ENCODE data around the gene IMMT. TPM values are rescaled to one million over a fixed set of nuclear protein-coding genes. Genes with fewer than 3 reads are reported as not detected.

Gene IMMT
- total and polyA plus RNA-seq, 2 donors (not counting 1 experiment from before 2014, with no cell fraction given) = 23.5 to 66.0 TPM

- ATAC-seq (ENCODE audit: low read depth) (no peak), DNase-seq (no peak)
- no peaks in the 10 kb centered on the region for H3K79me2 ChIP-seq (ENCODE audit: control insufficient read depth, insufficient read depth, low read length)
- no peak overlapping the region for H2AFZ ChIP-seq (ENCODE audit: insufficient read depth, low read depth, low read length, poor library complexity, severe bottlenecking)
- H3K4me2 ChIP-seq (replicated peaks; ENCODE audit: low read depth, low read length, poor library complexity, severe bottlenecking) = peak overlapping the region; percentile 74
- H3K4me3 Mint-ChIP-seq = no peak overlapping the region
- H3K27ac ChIP-seq (ENCODE audit: low read length in 2 of 2) = no peak overlapping the region
- H3K9ac ChIP-seq (ENCODE audit: low read length) = no peak overlapping the region
- no peak overlapping the region for H3K4me3 ChIP-seq (ENCODE audit: control extremely low read depth in 1 of 5, extremely low read depth in 1 of 5, insufficient read depth in 1 of 5, low read depth in 2 of 5, low read length in 4 of 5)
- H3K9me3 Mint-ChIP-seq (ENCODE audit: insufficient read depth) = no peaks in the 10 kb centered on the region
- no peaks in the 10 kb centered on the region for H3K27me3 ChIP-seq (replicated peaks in 1 of 4; ENCODE audit: control extremely low read depth in 1 of 4, control insufficient read depth in 3 of 4, insufficient read depth in 4 of 4, low read length in 3 of 4)
- no peaks in the 10 kb centered on the region for H4K20me1 ChIP-seq (ENCODE audit: control insufficient read depth, insufficient read depth, low read length, poor library complexity, severe bottlenecking)
- no peaks in the 10 kb centered on the region for H3K36me3 ChIP-seq (replicated peaks in 1 of 2; ENCODE audit: control extremely low read depth in 1 of 2, control insufficient read depth in 1 of 2, extremely low read depth in 1 of 2, insufficient read depth in 2 of 2, low read length in 1 of 2)
- no peaks in the 10 kb centered on the region for H3K9me3 ChIP-seq (ENCODE audit: control extremely low read depth in 1 of 3, control insufficient read depth in 2 of 3, insufficient read depth in 1 of 3, low read length in 2 of 3)
- intact Hi-C loops (cut with micrococcal nuclease) = no loop called here
- H3K27me3 Mint-ChIP-seq = no peaks in the 10 kb centered on the region
- ChIA-PET CTCF (interaction anchor here (1.0 to 1.2 kb wide), 2 partner anchors 10 to 145 kb away, joined by 3 to 4 read pairs; no protein-coding TSS in a partner anchor), POLR2A (no interaction called here)
- H3K4me1 ChIP-seq (ENCODE audit: control insufficient read depth in 2 of 2, insufficient read depth in 2 of 2, low read length in 2 of 2) = peaks cover 50 to 53% of the 10 kb centered on the region in 2 donors
- no peak for TF ChIP-seq EZH2 (IDR thresholded peaks at IDR 0.05; ENCODE audit: borderline replicate concordance, insufficient read depth, low read depth, low read length, poor library complexity, severe bottlenecking)
- TF ChIP-seq CTCF (IDR thresholded peaks at IDR 0.05) = no peak
- peaks cover 46% of the 10 kb centered on the region for H3K4me1 Mint-ChIP-seq
- 100% methylated on average over 2 of the region's 2 CpGs for WGBS (ENCODE audit: insufficient coverage)
- no peak overlapping the region for H3K27ac Mint-ChIP-seq
Measured at GRCh38 chr2:86227685-86228084, 32.4 kb upstream of the IMMT start.

- intact Hi-C loops (cut with micrococcal nuclease) = no loop called here
- WGBS (ENCODE audit: insufficient coverage) = 96% methylated on average over 7 of the region's 9 CpGs
- TF ChIP-seq CTCF (IDR thresholded peaks at IDR 0.05) = no peak
- no peak for TF ChIP-seq EZH2 (IDR thresholded peaks at IDR 0.05; ENCODE audit: borderline replicate concordance, insufficient read depth, low read depth, low read length, poor library complexity, severe bottlenecking)
- Histone ChIP-seq H2AFZ (ENCODE audit: insufficient read depth, low read depth, low read length, poor library complexity, severe bottlenecking) (no peak overlapping the region), H3K27ac (ENCODE audit: low read length in 2 of 2) (no peak overlapping the region), H3K4me2 (replicated peaks; ENCODE audit: low read depth, low read length, poor library complexity, severe bottlenecking) (peak overlapping the region; percentile 74), H3K4me3 (ENCODE audit: control extremely low read depth in 1 of 5, extremely low read depth in 1 of 5, insufficient read depth in 1 of 5, low read depth in 2 of 5, low read length in 4 of 5) (no peak overlapping the region), H3K27me3 (replicated peaks in 1 of 4; ENCODE audit: control extremely low read depth in 1 of 4, control insufficient read depth in 3 of 4, insufficient read depth in 4 of 4, low read length in 3 of 4) (no peaks in the 10 kb centered on the region), H4K20me1 (ENCODE audit: control insufficient read depth, insufficient read depth, low read length, poor library complexity, severe bottlenecking) (no peaks in the 10 kb centered on the region), H3K36me3 (replicated peaks in 1 of 2; ENCODE audit: control extremely low read depth in 1 of 2, control insufficient read depth in 1 of 2, extremely low read depth in 1 of 2, insufficient read depth in 2 of 2, low read length in 1 of 2) (no peaks in the 10 kb centered on the region), H3K9ac (ENCODE audit: low read length) (no peak overlapping the region), H3K4me1 (ENCODE audit: control insufficient read depth in 2 of 2, insufficient read depth in 2 of 2, low read length in 2 of 2) (peaks cover 50 to 53% of the 10 kb centered on the region in 2 donors), H3K9me3 (ENCODE audit: control extremely low read depth in 1 of 3, control insufficient read depth in 2 of 3, insufficient read depth in 1 of 3, low read length in 2 of 3) (no peaks in the 10 kb centered on the region), H3K79me2 (ENCODE audit: control insufficient read depth, insufficient read depth, low read length) (no peaks in the 10 kb centered on the region)
- no peaks in the 10 kb centered on the region for H3K9me3 Mint-ChIP-seq (ENCODE audit: insufficient read depth)
- no peak overlapping the region for H3K27ac Mint-ChIP-seq
- DNase-seq = no peak
- CTCF ChIA-PET = interaction anchor here (1.0 to 1.2 kb wide), 2 partner anchors 11 to 146 kb away, joined by 3 to 4 read pairs; no protein-coding TSS in a partner anchor
- ATAC-seq (ENCODE audit: low read depth) = no peak
- H3K4me3 Mint-ChIP-seq = peak overlapping the region; percentile 41
- POLR2A ChIA-PET = no interaction called here
- no peaks in the 10 kb centered on the region for H3K27me3 Mint-ChIP-seq
- peaks cover 46% of the 10 kb centered on the region for H3K4me1 Mint-ChIP-seq
Measured at GRCh38 chr2:86226636-86227520, 31.6 kb upstream of the IMMT start.

Measured in B cell (primary cell).